Uterus (tissue), 2 donors: ENCODE measurements around the gene PLAAT1.

ENCODE experiments used
- POLR2A ChIP-seq, 2 donors: fragments of 450-650 bp; IDR thresholded peaks; one replicate each; pipeline ENCODE4 v1.6.1; 2016; ENCODE audit warnings: antibody characterized with exemption in 2 of 2, mild to moderate bottlenecking in 1 of 2, moderate library complexity in 1 of 2
- TF ChIP-seq, protein P1 (sequence below), 4 experiments: fragments of 200-600 bp in 2 of 4; fragments of 450-650 bp in 2 of 4; sonication (generic) in 2 of 4; IDR thresholded peaks; one replicate each; pipeline ENCODE4 v1.5.1; 2016 to 2019; ENCODE audit warnings: antibody characterized with exemption in 4 of 4, mild to moderate bottlenecking in 2 of 4, moderate library complexity in 1 of 4

DNA sequence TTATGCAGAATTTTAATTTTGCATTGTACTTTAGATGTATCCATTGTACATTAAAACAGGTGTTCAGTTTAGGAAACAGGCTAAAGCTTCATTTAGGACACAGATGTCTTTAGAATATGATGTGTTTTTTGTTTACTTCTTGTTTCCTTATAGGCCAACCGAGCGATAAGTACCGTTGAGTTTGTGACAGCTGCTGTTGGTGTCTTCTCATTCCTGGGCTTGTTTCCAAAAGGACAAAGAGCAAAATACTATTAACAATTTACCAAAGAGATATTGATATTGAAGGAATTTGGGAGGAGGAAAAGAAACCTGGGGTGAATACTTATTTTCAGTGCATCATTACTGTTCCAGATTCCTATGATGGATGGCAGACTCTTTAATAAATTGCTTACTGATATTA lies 29.4 kb downstream of the PLAAT1 start:
- TF ChIP-seq, protein P1, sequence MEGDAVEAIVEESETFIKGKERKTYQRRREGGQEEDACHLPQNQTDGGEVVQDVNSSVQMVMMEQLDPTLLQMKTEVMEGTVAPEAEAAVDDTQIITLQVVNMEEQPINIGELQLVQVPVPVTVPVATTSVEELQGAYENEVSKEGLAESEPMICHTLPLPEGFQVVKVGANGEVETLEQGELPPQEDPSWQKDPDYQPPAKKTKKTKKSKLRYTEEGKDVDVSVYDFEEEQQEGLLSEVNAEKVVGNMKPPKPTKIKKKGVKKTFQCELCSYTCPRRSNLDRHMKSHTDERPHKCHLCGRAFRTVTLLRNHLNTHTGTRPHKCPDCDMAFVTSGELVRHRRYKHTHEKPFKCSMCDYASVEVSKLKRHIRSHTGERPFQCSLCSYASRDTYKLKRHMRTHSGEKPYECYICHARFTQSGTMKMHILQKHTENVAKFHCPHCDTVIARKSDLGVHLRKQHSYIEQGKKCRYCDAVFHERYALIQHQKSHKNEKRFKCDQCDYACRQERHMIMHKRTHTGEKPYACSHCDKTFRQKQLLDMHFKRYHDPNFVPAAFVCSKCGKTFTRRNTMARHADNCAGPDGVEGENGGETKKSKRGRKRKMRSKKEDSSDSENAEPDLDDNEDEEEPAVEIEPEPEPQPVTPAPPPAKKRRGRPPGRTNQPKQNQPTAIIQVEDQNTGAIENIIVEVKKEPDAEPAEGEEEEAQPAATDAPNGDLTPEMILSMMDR (IDR thresholded peaks at IDR 0.05): no peak
- TF ChIP-seq POLR2A (IDR thresholded peaks at IDR 0.05): no peak
